B cell (primary cell): ENCODE measurements around the gene THEMIS. TPM values are rescaled to one million over a fixed set of nuclear protein-coding genes. Genes with fewer than 3 reads are reported as not detected.
"Not testable (repeated sequence)": the region's sequence is repeated elsewhere in the genome, so short reads cannot be mapped to it uniquely, and the experiment has no call there.

Experiments
- ATAC-seq: fragments of 200-7000 bp; cut with Tn5 transposase; one replicate; pipeline ENCODE4 v1.10.0; 2021; ENCODE audit warnings: low read depth, mild to moderate bottlenecking, moderate number of reproducible peaks, moderate library complexity
- CTCF ChIA-PET: fragments of 350-600 bp; sonication (Branson Sonifier 250); formaldehyde crosslinking; loops from one replicate; lab custom pipeline; 2021; ENCODE audit warnings: antibody characterized with exemption, inconsistent platforms; lab: Charles Lee
- POLR2A ChIA-PET: fragments of 350-600 bp; sonication (Branson Sonifier 250); formaldehyde crosslinking; loops from one replicate; lab custom pipeline; 2021; ENCODE audit warnings: antibody characterized with exemption; lab: Charles Lee
- DNase-seq: peaks from one replicate; pipeline ENCODE4 v3.0.0; 2013
- H2AFZ ChIP-seq: 2 replicates; pipeline ENCODE4 v1.6.1; 2012; ENCODE audit warnings: mild to moderate bottlenecking, low read depth, low read length; ENCODE audit not compliant: insufficient read depth, poor library complexity, severe bottlenecking
- H3K27ac ChIP-seq, 2 donors: 1 replicate in 1 of 2; 2 replicates in 1 of 2; pipeline ENCODE4 v1.5.1; 2012 to 2013; ENCODE audit warnings: low read length in 2 of 2, mild to moderate bottlenecking in 2 of 2, moderate library complexity in 1 of 2
- H3K27me3 ChIP-seq, 4 experiments: fragments of 200-600 bp in 1 of 4; sonication (generic) in 1 of 4; replicated peaks in 1 of 4; 1 replicate in 2 of 4; 2 replicates in 2 of 4; pipeline versions ENCODE4 v1.6.1 to v1.7.0; 2013 to 2016; ENCODE audit warnings: low read length in 3 of 4, mild to moderate bottlenecking in 2 of 4, mixed read lengths in 1 of 4, moderate library complexity in 1 of 4; ENCODE audit not compliant: insufficient read depth in 4 of 4, control insufficient read depth in 3 of 4; ENCODE audit errors: control extremely low read depth in 1 of 4
- H3K36me3 ChIP-seq, 2 experiments: replicated peaks in 1 of 2; 1 replicate in 1 of 2; 2 replicates in 1 of 2; pipeline versions ENCODE4 v1.6.1 to v1.7.1; 2013; ENCODE audit warnings: low read length in 1 of 2; ENCODE audit not compliant: insufficient read depth in 2 of 2, control insufficient read depth in 1 of 2; ENCODE audit errors: control extremely low read depth in 1 of 2, extremely low read depth in 1 of 2
- H3K4me1 ChIP-seq, 2 donors: fragments of 200-600 bp in 1 of 2; sonication (generic) in 1 of 2; 1 replicate in 1 of 2; 2 replicates in 1 of 2; pipeline versions ENCODE4 v1.5.1 to v1.6.1; 2013 to 2017; ENCODE audit warnings: low read length in 2 of 2; ENCODE audit not compliant: control insufficient read depth in 2 of 2, insufficient read depth in 2 of 2
- H3K4me2 ChIP-seq: replicated peaks from 2 replicates; pipeline ENCODE3; 2012; ENCODE audit warnings: mild to moderate bottlenecking, low read depth, low read length; ENCODE audit not compliant: poor library complexity, severe bottlenecking
- H3K4me3 ChIP-seq, 5 experiments: fragments of 200-600 bp in 1 of 5; sonication (generic) in 1 of 5; 1 replicate in 3 of 5; 2 replicates in 2 of 5; pipeline versions ENCODE4 v1.5.1 to v1.7.0; 2011 to 2016; ENCODE audit warnings: low read length in 4 of 5, mild to moderate bottlenecking in 4 of 5, low read depth in 2 of 5, control low read depth in 1 of 5, moderate library complexity in 1 of 5; ENCODE audit not compliant: insufficient read depth in 1 of 5; ENCODE audit errors: control extremely low read depth in 1 of 5, extremely low read depth in 1 of 5
- H3K79me2 ChIP-seq: fragments of 200-600 bp; sonication (generic); one replicate; pipeline ENCODE4 v1.6.0; 2016; ENCODE audit warnings: low read length; ENCODE audit not compliant: control insufficient read depth, insufficient read depth
- H3K9ac ChIP-seq: fragments of 200-600 bp; sonication (generic); 2 replicates; pipeline ENCODE4 v1.6.1; 2017; ENCODE audit warnings: mild to moderate bottlenecking, low read length, moderate library complexity
- H3K9me3 ChIP-seq, 3 donors: one replicate each; pipeline versions ENCODE4 v1.6.1 to v1.7.1; 2013; ENCODE audit warnings: low read length in 2 of 3; ENCODE audit not compliant: control insufficient read depth in 2 of 3, insufficient read depth in 1 of 3; ENCODE audit errors: control extremely low read depth in 1 of 3
- H4K20me1 ChIP-seq: 2 replicates; pipeline ENCODE4 v1.6.0; 2012; ENCODE audit warnings: mild to moderate bottlenecking, low read length; ENCODE audit not compliant: insufficient read depth, control insufficient read depth, poor library complexity, severe bottlenecking
- H3K27ac Mint-ChIP-seq: one replicate; pipeline ENCODE4 v1.8.0; 2021; ENCODE audit warnings: mixed read lengths
- H3K27me3 Mint-ChIP-seq: one replicate; pipeline ENCODE4 v1.8.0; 2021; ENCODE audit warnings: mixed read lengths
- H3K4me1 Mint-ChIP-seq: one replicate; pipeline ENCODE4 v1.8.0; 2021; ENCODE audit warnings: mixed read lengths
- H3K4me3 Mint-ChIP-seq: one replicate; pipeline ENCODE4 v1.8.0; 2021; ENCODE audit warnings: mixed read lengths
- H3K9me3 Mint-ChIP-seq: one replicate; pipeline ENCODE4 v1.8.0; 2022; ENCODE audit warnings: mixed read lengths; ENCODE audit not compliant: insufficient read depth
- CTCF ChIP-seq: fragments of 200-600 bp; IDR thresholded peaks from one replicate; pipeline ENCODE4 v1.8.0; 2022; ENCODE audit warnings: antibody characterized with exemption, mild to moderate bottlenecking
- EZH2 ChIP-seq: IDR thresholded peaks from 2 replicates; pipeline ENCODE4 v1.6.1; 2012; ENCODE audit warnings: borderline replicate concordance, low read depth, mild to moderate bottlenecking, moderate library complexity, low read length; ENCODE audit not compliant: insufficient read depth, poor library complexity, severe bottlenecking
- WGBS: methylation state at CpG from one replicate; pipeline ENCODE4 v1.1.5; 2013; ENCODE audit warnings: missing lambda C conversion rate; ENCODE audit not compliant: insufficient coverage; 5-methylcytosine and 5-hydroxymethylcytosine counted together
- intact Hi-C: fragments of 100-400 bp; cut with micrococcal nuclease; formaldehyde crosslinking; loops from one replicate; pipeline ENCODE4 v1.10.0; 2022
- polyA plus RNA-seq: library from polyadenylated mRNA; depleted of rRNA; stranded (reverse); fragments of >200 nt; gene quantifications from 2 replicates; pipeline ENCODE4 v1.2.3, GENCODE V29; 2012
- total RNA-seq, 2 donors: library from RNA; stranded (reverse); fragments of 120-200 nt in 1 of 2; gene quantifications; 1 replicate in 1 of 2; 2 replicates in 1 of 2; pipeline versions ENCODE4 v1.2.3 to v1.2.4, GENCODE V29; 2013 to 2022

Gene THEMIS
- total and polyA plus RNA-seq, 2 donors (not counting 1 experiment from before 2014, with no cell fraction given), result 0.10 to 0.30 TPM

GRCh38 chr6:127886603-127887002 is 14.3 kb downstream of the THEMIS start:
- DNase-seq, result no peak
- ChIA-PET POLR2A (no interaction called here), CTCF (no interaction called here)
- no peak overlapping the region for H3K27ac ChIP-seq
- H3K4me1 ChIP-seq, result no peaks in the 10 kb centered on the region
- no peaks in the 10 kb centered on the region for H3K27me3 Mint-ChIP-seq
- no peaks in the 10 kb centered on the region for H3K27me3 ChIP-seq
- no peaks in the 10 kb centered on the region for H3K36me3 ChIP-seq
- no peak for ATAC-seq
- no peaks in the 10 kb centered on the region for H3K4me1 Mint-ChIP-seq
- H3K4me3 ChIP-seq, result no peak overlapping the region
- H3K9ac ChIP-seq, result no peak overlapping the region
- TF ChIP-seq EZH2 (no peak), CTCF (no peak)
- H3K9me3 ChIP-seq, result no peaks in the 10 kb centered on the region
- no peaks in the 10 kb centered on the region for H3K79me2 ChIP-seq
- 87% methylated on average over 2 of the region's 3 CpGs for WGBS
- no peak overlapping the region for H2AFZ ChIP-seq
- H4K20me1 ChIP-seq, result no peaks in the 10 kb centered on the region
- no peaks in the 10 kb centered on the region for H3K9me3 Mint-ChIP-seq
- intact Hi-C loops, result no loop called here
- H3K4me3 Mint-ChIP-seq, result no peak overlapping the region
- H3K4me2 ChIP-seq, result no peak overlapping the region
- no peak overlapping the region for H3K27ac Mint-ChIP-seq

- H3K79me2 ChIP-seq, result no peaks in the 10 kb centered on the region
- H3K36me3 ChIP-seq, result no peaks in the 10 kb centered on the region
- no peaks in the 10 kb centered on the region for H3K4me1 ChIP-seq
- no peak for TF ChIP-seq EZH2
- no peak for TF ChIP-seq CTCF
- H2AFZ ChIP-seq, result no peak overlapping the region
- no peaks in the 10 kb centered on the region for H3K9me3 ChIP-seq
- DNase-seq, result no peak
- no peak overlapping the region for H3K4me2 ChIP-seq
- no peak overlapping the region for H3K4me3 ChIP-seq
- H3K27ac ChIP-seq, result no peak overlapping the region
- Mint-ChIP-seq H3K4me3 (no peak overlapping the region), H3K4me1 (no peaks in the 10 kb centered on the region), H3K27ac (no peak overlapping the region), H3K27me3 (no peaks in the 10 kb centered on the region), H3K9me3 (no peaks in the 10 kb centered on the region)
- POLR2A ChIA-PET, result no interaction called here
- intact Hi-C loops, result no loop called here
- no peak overlapping the region for H3K9ac ChIP-seq
- no peak for ATAC-seq
- no peaks in the 10 kb centered on the region for H4K20me1 ChIP-seq
- H3K27me3 ChIP-seq, result no peaks in the 10 kb centered on the region
- CTCF ChIA-PET, result no interaction called here
These were observed 16.7 kb downstream of the THEMIS start for GRCh38 chr6:127884134-127884533.

- H3K4me3 ChIP-seq, DNase-seq, H3K36me3 ChIP-seq, H3K4me1 ChIP-seq, H3K27me3 ChIP-seq, H3K4me3 Mint-ChIP-seq, H3K9ac ChIP-seq, H3K9me3 Mint-ChIP-seq, H2AFZ ChIP-seq, POLR2A ChIA-PET, ATAC-seq, H3K79me2 ChIP-seq, H3K27ac ChIP-seq, intact Hi-C loops, H3K27me3 Mint-ChIP-seq, H3K4me2 ChIP-seq, H3K4me1 Mint-ChIP-seq, H4K20me1 ChIP-seq, H3K9me3 ChIP-seq, H3K27ac Mint-ChIP-seq: not testable (repeated sequence)
- CTCF ChIA-PET, result interaction anchor here (0.6 kb wide), 1 partner anchor 8 kb away, joined by 3 read pairs; no protein-coding TSS in a partner anchor
These were observed 18.9 kb downstream of the THEMIS start for GRCh38 chr6:127881949-127882348.
